D721Med (cell line): ENCODE results near the gene ZNF415.

ENCODE experiments used
- DNase-seq: peaks from one replicate; pipeline ENCODE4 v3.0.0; 2011; ENCODE audit warnings: low spot score; ENCODE audit not compliant: insufficient read length
- FAIRE-seq: peaks from 2 replicates; lab custom pipeline; 2011; peaks lifted over from hg19 to GRCh38; lab: Jason Lieb, UNC
- CTCF ChIP-seq: IDR thresholded peaks from 2 replicates; pipeline ENCODE4 v1.5.1; 2012; ENCODE audit warnings: mild to moderate bottlenecking, control low read depth; ENCODE audit not compliant: insufficient read depth; ENCODE audit errors: missing control alignments

ZNF415 gene

GRCh38 chr19:53076984-53077383 lies 55.7 kb downstream of the ZNF415 start:
- FAIRE-seq (peak; percentile 77), DNase-seq (peak; percentile 57)
- TF ChIP-seq CTCF = peak; percentile 78

- DNase-seq (no peak), FAIRE-seq (no peak)
- TF ChIP-seq CTCF = no peak
Measured at GRCh38 chr19:53068834-53069233, 63.9 kb downstream of the ZNF415 start.

GRCh38 chr19:53068199-53068598 lies 64.5 kb downstream of the ZNF415 start:
- TF ChIP-seq CTCF = no peak
- DNase-seq (no peak), FAIRE-seq (no peak)

GRCh38 chr19:53057904-53058580 lies 74.7 kb downstream of the ZNF415 start:
- TF ChIP-seq CTCF = no peak
- DNase-seq (peak; percentile 77), FAIRE-seq (no peak)
